IPS-20b (cell line): ENCODE data around the gene FBXO11.

Experiments used
- H3K27ac ChIP-seq: one replicate; pipeline ENCODE4 v1.5.1; 2013; ENCODE audit warnings: low read length
- H3K27me3 ChIP-seq: 2 replicates; pipeline ENCODE4 v1.6.1; 2013; ENCODE audit warnings: mild to moderate bottlenecking, low read length, inconsistent platforms; ENCODE audit not compliant: insufficient read depth
- H3K36me3 ChIP-seq: 2 replicates; pipeline ENCODE4 v1.6.1; 2013; ENCODE audit warnings: low read depth, mild to moderate bottlenecking, inconsistent platforms, low read length, moderate library complexity; ENCODE audit not compliant: insufficient read depth
- H3K4me1 ChIP-seq: 2 replicates; pipeline ENCODE4 v1.6.1; 2013; ENCODE audit warnings: mild to moderate bottlenecking, control low read depth, inconsistent platforms, low read length, moderate library complexity; ENCODE audit not compliant: insufficient read depth
- H3K4me3 ChIP-seq: 2 replicates; pipeline ENCODE4 v1.5.1; 2013; ENCODE audit warnings: mild to moderate bottlenecking, low read length, inconsistent platforms
- H3K9ac ChIP-seq: 2 replicates; pipeline ENCODE4 v1.6.1; 2013; ENCODE audit warnings: low read depth, mild to moderate bottlenecking, inconsistent platforms, low read length, moderate library complexity
- H3K9me3 ChIP-seq: 2 replicates; pipeline ENCODE4 v1.6.1; 2013; ENCODE audit warnings: mild to moderate bottlenecking, low read depth, low read length, inconsistent platforms; ENCODE audit not compliant: insufficient read depth

The FBXO11 gene

GRCh38 chr2:47798631-47799030 is 107.7 kb downstream of the FBXO11 start:
- no peaks in the 10 kb centered on the region for H3K9me3 ChIP-seq
- no peaks in the 10 kb centered on the region for H3K4me1 ChIP-seq
- H3K27ac ChIP-seq, result no peak overlapping the region
- no peak overlapping the region for H3K9ac ChIP-seq
- no peaks in the 10 kb centered on the region for H3K27me3 ChIP-seq
- H3K36me3 ChIP-seq, result peaks cover 96% of the 10 kb centered on the region
- no peak overlapping the region for H3K4me3 ChIP-seq

GRCh38 chr2:47796090-47796697 is 110.1 kb downstream of the FBXO11 start:
- H3K4me3 ChIP-seq, result no peak overlapping the region
- no peak overlapping the region for H3K27ac ChIP-seq
- no peak overlapping the region for H3K9ac ChIP-seq
- peaks cover 86% of the 10 kb centered on the region for H3K36me3 ChIP-seq
- H3K27me3 ChIP-seq, result no peaks in the 10 kb centered on the region
- no peaks in the 10 kb centered on the region for H3K4me1 ChIP-seq
- no peaks in the 10 kb centered on the region for H3K9me3 ChIP-seq

GRCh38 chr2:47785986-47786385 is 120.3 kb downstream of the FBXO11 start:
- peak overlapping the region; percentile 73 for H3K4me3 ChIP-seq
- no peaks in the 10 kb centered on the region for H3K27me3 ChIP-seq
- H3K9me3 ChIP-seq, result no peaks in the 10 kb centered on the region
- peaks cover 42% of the 10 kb centered on the region for H3K36me3 ChIP-seq
- peaks cover 9% of the 10 kb centered on the region; the same call in 1 of the 2 replicates for H3K4me1 ChIP-seq
- no peak overlapping the region for H3K27ac ChIP-seq
- no peak overlapping the region for H3K9ac ChIP-seq

- Histone ChIP-seq H3K4me3 (peak overlapping the region; percentile 73), H3K9me3 (no peaks in the 10 kb centered on the region), H3K36me3 (peaks cover 31% of the 10 kb centered on the region; the same call in 1 of the 2 replicates), H3K27me3 (no peaks in the 10 kb centered on the region), H3K4me1 (peaks cover 9% of the 10 kb centered on the region; the same call in 1 of the 2 replicates), H3K27ac (no peak overlapping the region), H3K9ac (peak overlapping the region; percentile 71; the same call in 1 of the 2 replicates)
Observed at GRCh38 chr2:47784352-47784851, 121.9 kb downstream of the FBXO11 start.

- peaks cover 9% of the 10 kb centered on the region; the same call in 1 of the 2 replicates for H3K4me1 ChIP-seq
- no peaks in the 10 kb centered on the region for H3K27me3 ChIP-seq
- no peaks in the 10 kb centered on the region for H3K9me3 ChIP-seq
- H3K9ac ChIP-seq, result peak overlapping the region; percentile 99
- peak overlapping the region; percentile 96 for H3K27ac ChIP-seq
- peak overlapping the region; percentile 73 for H3K4me3 ChIP-seq
- peaks cover 25% of the 10 kb centered on the region; the same call in 1 of the 2 replicates for H3K36me3 ChIP-seq
Observed at GRCh38 chr2:47783486-47784351, 122.6 kb downstream of the FBXO11 start.

GRCh38 chr2:47782671-47783485 is 123.4 kb downstream of the FBXO11 start, which contains the start of gene MSH6:
Gene MSH6, plus strand, starts transcription at chr2:47783145. Its CDS starts 89 bp downstream, at chr2:47783234.
- no peaks in the 10 kb centered on the region for H3K9me3 ChIP-seq
- H3K9ac ChIP-seq, result peak within 1 kb of the TSS; percentile 99
- no peaks in the 10 kb centered on the region for H3K27me3 ChIP-seq
- peaks cover 25% of the 10 kb centered on the region; the same call in 1 of the 2 replicates for H3K36me3 ChIP-seq
- H3K27ac ChIP-seq, result peak within 1 kb of the TSS; percentile 96
- H3K4me1 ChIP-seq, result peaks cover 9% of the 10 kb centered on the region; the same call in 1 of the 2 replicates
- H3K4me3 ChIP-seq, result peak within 1 kb of the TSS; percentile 73

- no peak overlapping the region for H3K27ac ChIP-seq
- peak overlapping the region; percentile 99; the same call in 1 of the 2 replicates for H3K9ac ChIP-seq
- peaks cover 21% of the 10 kb centered on the region; the same call in 1 of the 2 replicates for H3K36me3 ChIP-seq
- peaks cover 9% of the 10 kb centered on the region; the same call in 1 of the 2 replicates for H3K4me1 ChIP-seq
- no peaks in the 10 kb centered on the region for H3K9me3 ChIP-seq
- H3K27me3 ChIP-seq, result no peaks in the 10 kb centered on the region
- H3K4me3 ChIP-seq, result peak overlapping the region; percentile 73
Observed at GRCh38 chr2:47782381-47782670, 124.0 kb downstream of the FBXO11 start.

- Histone ChIP-seq H3K4me1 (no peaks in the 10 kb centered on the region), H3K36me3 (no peaks in the 10 kb centered on the region), H3K27ac (no peak overlapping the region), H3K4me3 (no peak overlapping the region), H3K27me3 (no peaks in the 10 kb centered on the region), H3K9ac (0 out of 2 replicates have a peak overlapping the region, but pooled peaks have one; percentile 27), H3K9me3 (no peaks in the 10 kb centered on the region)
Observed at GRCh38 chr2:47779426-47779790, 126.9 kb downstream of the FBXO11 start.

- no peaks in the 10 kb centered on the region for H3K27me3 ChIP-seq
- no peak overlapping the region for H3K4me3 ChIP-seq
- H3K9me3 ChIP-seq, result no peaks in the 10 kb centered on the region
- no peaks in the 10 kb centered on the region for H3K36me3 ChIP-seq
- H3K4me1 ChIP-seq, result no peaks in the 10 kb centered on the region
- 0 out of 2 replicates have a peak overlapping the region, but pooled peaks have one; percentile 27 for H3K9ac ChIP-seq
- H3K27ac ChIP-seq, result no peak overlapping the region
Observed at GRCh38 chr2:47778698-47779425, 127.4 kb downstream of the FBXO11 start.

GRCh38 chr2:47777277-47777937 is 128.9 kb downstream of the FBXO11 start:
- Histone ChIP-seq H3K36me3 (no peaks in the 10 kb centered on the region), H3K9ac (peak overlapping the region; percentile 33; the same call in 1 of the 2 replicates), H3K27me3 (no peaks in the 10 kb centered on the region), H3K4me1 (no peaks in the 10 kb centered on the region), H3K9me3 (no peaks in the 10 kb centered on the region), H3K27ac (no peak overlapping the region), H3K4me3 (no peak overlapping the region)
